SH-SY5Y (cell line): ENCODE data around the gene FAM184A.

Experiments
- GATA2 ChIP-seq: IDR thresholded peaks from 2 replicates; pipeline ENCODE4 v1.6.1; 2011; ENCODE audit warnings: mild to moderate bottlenecking, low read depth, low read length
- GATA3 ChIP-seq: IDR thresholded peaks from 2 replicates; pipeline ENCODE4 v1.6.1; 2011; ENCODE audit warnings: low read depth, mild to moderate bottlenecking, low read length, moderate library complexity

DNA sequence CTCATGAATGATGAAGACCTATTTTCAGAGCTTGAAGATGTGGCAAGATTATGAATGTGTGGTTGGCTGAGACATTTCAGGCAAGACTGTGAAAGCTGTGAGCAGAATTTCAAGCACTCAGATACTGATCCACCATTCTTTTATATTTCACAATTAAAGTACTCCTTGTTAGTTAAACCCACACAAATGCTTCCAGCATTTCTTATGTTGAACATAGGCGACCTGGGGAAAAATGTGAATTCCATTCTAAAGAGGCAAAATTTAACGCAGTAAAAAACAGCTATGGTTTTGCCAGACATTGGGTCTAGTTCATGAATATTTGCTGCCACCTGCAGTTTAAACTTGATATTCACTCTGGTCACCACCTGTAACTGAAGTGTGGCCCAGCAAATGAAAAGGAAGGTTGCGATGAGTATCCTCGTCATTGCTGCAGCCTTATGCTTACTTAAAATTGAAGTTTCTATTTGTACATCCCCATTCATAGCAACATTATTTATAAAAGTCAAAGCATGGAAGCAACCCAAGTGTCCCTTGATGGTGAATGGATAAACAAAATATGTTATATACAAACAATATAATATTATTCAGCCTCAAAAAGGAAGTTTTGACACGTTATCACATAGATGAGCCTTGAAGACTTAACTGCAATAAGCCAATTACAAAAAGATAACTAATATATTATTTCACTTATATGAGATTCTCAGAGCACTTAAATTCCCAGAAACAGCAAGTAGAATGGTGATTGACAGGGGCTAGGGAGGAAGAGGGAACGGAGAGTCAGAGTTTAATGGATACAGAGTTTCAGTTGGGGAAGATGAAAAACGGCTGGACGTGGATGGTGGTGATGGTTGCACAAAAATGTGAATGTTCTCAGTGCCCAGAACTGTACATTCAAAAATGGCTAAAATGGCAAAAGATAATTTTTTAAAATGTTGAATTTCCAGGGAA is 32.4 kb upstream of the FAM184A start:
- TF ChIP-seq GATA3 (no peak), GATA2 (no peak)
